ENCODE data around the gene FBXO40.

Gene FBXO40

GRCh38 chr3:121665488-121665887 lies 72.3 kb downstream of the FBXO40 start:
- no peak for DNase-seq

- DNase-seq, result no peak
Measured at GRCh38 chr3:121667333-121667732, 74.2 kb downstream of the FBXO40 start.

GRCh38 chr3:121670676-121671075 lies 77.5 kb downstream of the FBXO40 start:
- DNase-seq, result no peak

- DNase-seq, result no peak
Measured at GRCh38 chr3:121677141-121677540, 84.0 kb downstream of the FBXO40 start.
